GM19023 (cell line): Measurements from ENCODE around the gene CCSER2.
A peak's percentile ranks its signal among the peaks of the same experiment; 100 is the strongest.
"Not testable (repeated sequence)": the region's sequence is repeated elsewhere in the genome, so short reads cannot be mapped to it uniquely, and the experiment has no call there.

Source experiments
- ATAC-seq: cut with Tn5 transposase; IDR thresholded peaks from one replicate; pipeline ENCODE4 v1.9.1; 2021; ENCODE audit warnings: mild to moderate bottlenecking, moderate library complexity; ENCODE audit not compliant: unreplicated experiment

The CCSER2 gene

GRCh38 chr10:84391326-84391725, 62.9 kb downstream of the CCSER2 start:
- ATAC-seq, result no peak

GRCh38 chr10:84392181-84392580, 63.8 kb downstream of the CCSER2 start:
- no peak for ATAC-seq

GRCh38 chr10:84395581-84395980, 67.2 kb downstream of the CCSER2 start:
- no peak for ATAC-seq

GRCh38 chr10:84397735-84398144, 69.4 kb downstream of the CCSER2 start:
- ATAC-seq, result no peak

- no peak for ATAC-seq
Measured at GRCh38 chr10:84398696-84399095, 70.3 kb downstream of the CCSER2 start.

- no peak for ATAC-seq
Measured at GRCh38 chr10:84401854-84402611, 73.6 kb downstream of the CCSER2 start.

GRCh38 chr10:84404783-84405182, 76.4 kb downstream of the CCSER2 start:
- ATAC-seq, result no peak

GRCh38 chr10:84405662-84406061, 77.3 kb downstream of the CCSER2 start:
- no peak for ATAC-seq

- ATAC-seq, result no peak
Measured at GRCh38 chr10:84406561-84406960, 78.2 kb downstream of the CCSER2 start.

GRCh38 chr10:84407388-84408049, 79.1 kb downstream of the CCSER2 start:
- no peak for ATAC-seq

- no peak for ATAC-seq
Measured at GRCh38 chr10:84412482-84412881, 84.1 kb downstream of the CCSER2 start.

GRCh38 chr10:84414110-84414509, 85.7 kb downstream of the CCSER2 start:
- ATAC-seq, result not testable (repeated sequence)

- no peak for ATAC-seq
Measured at GRCh38 chr10:84415539-84416244, 87.3 kb downstream of the CCSER2 start.

GRCh38 chr10:84416245-84416555, 87.8 kb downstream of the CCSER2 start:
- ATAC-seq, result no peak

- ATAC-seq, result no peak
Measured at GRCh38 chr10:84423719-84424118, 95.3 kb downstream of the CCSER2 start.

- ATAC-seq, result no peak
Measured at GRCh38 chr10:84424731-84425167, 96.4 kb downstream of the CCSER2 start.

GRCh38 chr10:84427903-84428650, 99.7 kb downstream of the CCSER2 start:
- ATAC-seq, result no peak

- no peak for ATAC-seq
Measured at GRCh38 chr10:84428711-84429110, 100.3 kb downstream of the CCSER2 start.

- ATAC-seq, result peak; percentile 95
Measured at GRCh38 chr10:84429926-84430520, 101.6 kb downstream of the CCSER2 start.

GRCh38 chr10:84432891-84433290, 104.5 kb downstream of the CCSER2 start:
- no peak for ATAC-seq

- no peak for ATAC-seq
Measured at GRCh38 chr10:84440781-84441180, 112.4 kb downstream of the CCSER2 start.
